Measurements from ENCODE around the gene TEX47.

TEX47 gene

GRCh38 chr7:88795553-88795952 is at the start of gene TEX47:
Gene TEX47, minus strand, starts transcription at chr7:88795737. Its CDS starts 795 bp downstream, at chr7:88794942.
- peak; percentile 16 for DNase-seq

- no peak for DNase-seq
These were observed 49.6 kb upstream of the TEX47 start for GRCh38 chr7:88845091-88845490.

- DNase-seq: peak; percentile 91
These were observed 46.7 kb upstream of the TEX47 start for GRCh38 chr7:88842201-88842600.

- peak; percentile 42 for DNase-seq
These were observed 39.7 kb upstream of the TEX47 start for GRCh38 chr7:88835147-88835728.

GRCh38 chr7:88826222-88826621 is 30.7 kb upstream of the TEX47 start:
- DNase-seq: no peak

GRCh38 chr7:88818552-88818951 is 23.0 kb upstream of the TEX47 start:
- DNase-seq: no peak

- DNase-seq: no peak
These were observed 10.9 kb upstream of the TEX47 start for GRCh38 chr7:88806280-88807037.

GRCh38 chr7:88801046-88801445 is 5.5 kb upstream of the TEX47 start:
- no peak for DNase-seq

GRCh38 chr7:88792361-88792760 is 3.2 kb downstream of the TEX47 start:
- DNase-seq: no peak

GRCh38 chr7:88791891-88792290 is 3.6 kb downstream of the TEX47 start:
- DNase-seq: no peak

GRCh38 chr7:88789480-88790064 is 6.0 kb downstream of the TEX47 start:
- DNase-seq: peak; percentile 42

- DNase-seq: no peak
These were observed 7.8 kb downstream of the TEX47 start for GRCh38 chr7:88787777-88788176.

- no peak for DNase-seq
These were observed 19.7 kb downstream of the TEX47 start for GRCh38 chr7:88775838-88776237.

GRCh38 chr7:88772776-88773175 is 22.8 kb downstream of the TEX47 start:
- DNase-seq: peak; percentile 59

GRCh38 chr7:88771417-88771816 is 24.1 kb downstream of the TEX47 start:
- no peak for DNase-seq

- DNase-seq: no peak
These were observed 33.8 kb downstream of the TEX47 start for GRCh38 chr7:88761779-88762178.

GRCh38 chr7:88760136-88760515 is 35.4 kb downstream of the TEX47 start:
- peak; percentile 20 for DNase-seq

GRCh38 chr7:88759230-88760135 is 36.1 kb downstream of the TEX47 start, which contains the start of gene ZNF804B:
Gene ZNF804B, plus strand, starts transcription at chr7:88759700. Its CDS starts 277 bp downstream, at chr7:88759977.
- peak; percentile 53 for DNase-seq

- DNase-seq: peak; percentile 56
These were observed 36.9 kb downstream of the TEX47 start for GRCh38 chr7:88758381-88759229.

GRCh38 chr7:88757371-88757770 is 38.2 kb downstream of the TEX47 start:
- DNase-seq: no peak

- no peak for DNase-seq
These were observed 38.7 kb downstream of the TEX47 start for GRCh38 chr7:88756802-88757201.

- DNase-seq: no peak
These were observed 49.4 kb downstream of the TEX47 start for GRCh38 chr7:88746126-88746525.
